K562 (cell line): ENCODE results near the gene ELMO1. TPM values are rescaled to one million over a fixed set of nuclear protein-coding genes. Genes with fewer than 3 reads are reported as not detected.

Experiments used
- ATAC-seq: fragments of 200-7000 bp; cut with Tn5 transposase; 3 replicates; pipeline ENCODE4 v1.9.1; 2020; ENCODE audit warnings: moderate library complexity
- BruUV-seq: library from RNA; stranded (reverse); fragments of 400-500 nt; replicated peaks from 2 replicates; lab custom pipeline; 2021; lab: Mats Ljungman, UMichigan
- CTCF ChIA-PET: fragments of 300-600 bp; formaldehyde crosslinking; extraction: SDS; loops from one replicate; lab custom pipeline; 2021; ENCODE audit warnings: low intra/inter-chr PET ratio; lab: Yijun Ruan, JAX
- POLR2A ChIA-PET: fragments of 300-600, 350-650 bp; sonication (Branson Sonifier 250); formaldehyde crosslinking; extraction: SDS; loops from one replicate; lab custom pipeline; 2021; ENCODE audit warnings: antibody characterized with exemption, inconsistent platforms; lab: Yijun Ruan, JAX
- DNase-seq, 4 experiments: peaks; one replicate each; pipeline versions ENCODE4 v3.0.0 to v3.0.0-alpha.2; 2011 to 2018; ENCODE audit warnings: low spot score in 3 of 4, mixed read lengths in 3 of 4; ENCODE audit errors: extremely low read depth in 1 of 4
- FAIRE-seq: peaks from 2 replicates; lab custom pipeline; 2011; peaks lifted over from hg19 to GRCh38; lab: Jason Lieb, UNC
- H2AFZ ChIP-seq: 2 replicates; pipeline ENCODE4 v1.6.0; 2011; ENCODE audit warnings: low read depth, low read length, control low read depth, inconsistent platforms
- H3K27ac ChIP-seq: fragments of 200-600 bp; 3 replicates; pipeline ENCODE4 v1.8.0; 2011; ENCODE audit warnings: low read depth, mild to moderate bottlenecking, control low read depth, inconsistent platforms, low read length, moderate library complexity, mixed read lengths; ENCODE audit errors: extremely low read depth
- H3K27me3 ChIP-seq, 2 experiments: fragments of 300-600 bp in 1 of 2; 2 replicates in 1 of 2; 3 replicates in 1 of 2; pipeline versions ENCODE4 v1.6.0 to v1.8.0; 2011; ENCODE audit warnings: inconsistent platforms in 2 of 2, low read length in 2 of 2, mild to moderate bottlenecking in 1 of 2, mixed read lengths in 1 of 2, moderate library complexity in 1 of 2; ENCODE audit not compliant: control insufficient read depth in 2 of 2, insufficient read depth in 2 of 2
- H3K36me3 ChIP-seq: fragments of 300-600 bp; 3 replicates; pipeline ENCODE4 v1.8.0; 2011; ENCODE audit warnings: mild to moderate bottlenecking, low read length, inconsistent platforms; ENCODE audit not compliant: control insufficient read depth, insufficient read depth
- H3K4me1 ChIP-seq, 2 experiments: fragments of 200-600 bp in 1 of 2; replicated peaks in 1 of 2; 2 replicates in 1 of 2; 3 replicates in 1 of 2; pipeline versions ENCODE4 v1.5.1 to v1.8.0; 2011; ENCODE audit warnings: inconsistent platforms in 2 of 2, low read length in 2 of 2, mild to moderate bottlenecking in 1 of 2, mixed read lengths in 1 of 2, moderate library complexity in 1 of 2; ENCODE audit not compliant: control insufficient read depth in 2 of 2, insufficient read depth in 2 of 2
- H3K4me2 ChIP-seq: 2 replicates; pipeline ENCODE4 v1.6.1; 2011; ENCODE audit warnings: low read length, control low read depth, inconsistent platforms, mixed read lengths; ENCODE audit not compliant: insufficient read depth
- H3K4me3 ChIP-seq: fragments of 200-600 bp; sonication (generic), shearing (Covaris generic); 2 replicates; pipeline ENCODE4 v1.5.1; 2016; ENCODE audit warnings: control low read depth, inconsistent platforms
- H3K79me2 ChIP-seq: fragments of 200-600 bp; 3 replicates; pipeline ENCODE4 v1.8.0; 2011; ENCODE audit warnings: low read length, inconsistent platforms; ENCODE audit not compliant: control insufficient read depth, insufficient read depth
- H3K9ac ChIP-seq, 2 experiments: 2 replicates each; pipeline versions ENCODE4 v1.6.0 to v1.6.1; 2011; ENCODE audit warnings: low read depth in 2 of 2, low read length in 2 of 2, control low read depth in 1 of 2, inconsistent platforms in 1 of 2, mild to moderate bottlenecking in 1 of 2, mixed read lengths in 1 of 2; ENCODE audit not compliant: insufficient read depth in 1 of 2
- H3K9me1 ChIP-seq: one replicate; pipeline ENCODE4 v1.6.0; 2011; ENCODE audit warnings: inconsistent platforms, mild to moderate bottlenecking, low read length, moderate library complexity; ENCODE audit not compliant: control insufficient read depth, insufficient read depth
- H3K9me3 ChIP-seq: replicated peaks from 2 replicates; pipeline ENCODE4 v1.5.1; 2011; ENCODE audit warnings: low read depth, low read length, inconsistent platforms; ENCODE audit not compliant: control insufficient read depth, insufficient read depth
- H4K20me1 ChIP-seq: replicated peaks from 2 replicates; pipeline ENCODE4 v1.6.1; 2011; ENCODE audit warnings: low read length, inconsistent platforms, mixed read lengths; ENCODE audit not compliant: control insufficient read depth, insufficient read depth
- ARHGAP35 ChIP-seq: fragments of 450-650 bp; IDR thresholded peaks from 2 replicates; pipeline ENCODE4 v1.6.1; 2018; ENCODE audit not compliant: partially characterized antibody
- CCAR2 ChIP-seq: fragments of 200-400 bp; formaldehyde crosslinking; IDR thresholded peaks from 2 replicates; pipeline ENCODE4 v1.6.1; 2017; ENCODE audit warnings: mild to moderate bottlenecking, low read depth, low read length
- E2F1 ChIP-seq: sonication (generic); formaldehyde crosslinking; IDR thresholded peaks from 2 replicates; pipeline ENCODE4 v1.8.1; 2023; ENCODE audit warnings: mild to moderate bottlenecking, missing genetic modification reagents, moderate library complexity
- GATAD2A ChIP-seq: fragments of 450-650 bp; IDR thresholded peaks from 2 replicates; pipeline ENCODE4 v1.6.1; 2017
- MAZ ChIP-seq, 2 experiments: fragments of 450-650 bp in 1 of 2; sonication (generic) in 1 of 2; formaldehyde crosslinking; IDR thresholded peaks in 1 of 2; conservative IDR thresholded peaks in 1 of 2; 2 replicates each; pipeline versions ENCODE4 v1.4.0 to v1.5.0; 2020; ENCODE audit warnings: mild to moderate bottlenecking in 1 of 2, missing genetic modification reagents in 1 of 2
- MED1 ChIP-seq: sonication (generic); formaldehyde crosslinking; IDR thresholded peaks from 2 replicates; pipeline ENCODE4 v1.8.1; 2023; ENCODE audit warnings: missing genetic modification reagents, borderline replicate concordance
- MYBL2 ChIP-seq, 2 experiments: fragments of 450-650 bp in 1 of 2; sonication (generic) in 1 of 2; formaldehyde crosslinking in 1 of 2; IDR thresholded peaks; 2 replicates each; pipeline versions ENCODE4 v1.6.1 to v1.8.1; 2017 to 2022; ENCODE audit warnings: borderline replicate concordance in 1 of 2, inconsistent platforms in 1 of 2, low read depth in 1 of 2, mild to moderate bottlenecking in 1 of 2, missing genetic modification reagents in 1 of 2, moderate library complexity in 1 of 2
- NELFE ChIP-seq: IDR thresholded peaks from 2 replicates; pipeline ENCODE4 v1.6.1; 2011; ENCODE audit warnings: mild to moderate bottlenecking; ENCODE audit not compliant: insufficient read depth, insufficient read length
- NFIX ChIP-seq: fragments of 250-450 bp; sonication (Bioruptor Pico); IDR thresholded peaks from 2 replicates; pipeline ENCODE4 v1.4.0; 2020; ENCODE audit warnings: low read depth, mild to moderate bottlenecking, moderate library complexity
- RBM15 ChIP-seq: fragments of 200-400 bp; formaldehyde crosslinking; IDR thresholded peaks from 2 replicates; pipeline ENCODE4 v1.6.1; 2018; ENCODE audit warnings: mild to moderate bottlenecking, low read length, moderate library complexity; ENCODE audit not compliant: insufficient read depth
- SMARCC2 ChIP-seq: fragments of 450-650 bp; IDR thresholded peaks from 2 replicates; pipeline ENCODE4 v1.6.1; 2017; ENCODE audit warnings: antibody characterized with exemption, moderate library complexity, mild to moderate bottlenecking, low read depth
- ZBTB34 ChIP-seq: fragments of 250-450 bp; sonication (Bioruptor Pico); IDR thresholded peaks from 2 replicates; pipeline ENCODE4 v1.8.0; 2021; ENCODE audit warnings: mild to moderate bottlenecking, moderate library complexity
- ZKSCAN8 ChIP-seq: fragments of 200-800 bp; sonication (Bioruptor generic); IDR thresholded peaks from 2 replicates; pipeline ENCODE4 v1.6.1; 2016; ENCODE audit warnings: missing genetic modification characterization, missing compliant biosample characterization
- ZNF133 ChIP-seq: fragments of 250-450 bp; sonication (Bioruptor Pico); IDR thresholded peaks from 2 replicates; pipeline ENCODE4 v1.4.0; 2020; ENCODE audit warnings: mild to moderate bottlenecking
- ZNF282 ChIP-seq: sonication (generic); formaldehyde crosslinking; IDR thresholded peaks from 2 replicates; pipeline ENCODE4 v1.8.1; 2023; ENCODE audit warnings: missing genetic modification reagents
- WGBS: fragments of 100-300 bp; shearing (Covaris generic); methylation state at CpG from one replicate; pipeline ENCODE4 v1.1.6; 2016; ENCODE audit warnings: low coverage, mixed read lengths; ENCODE audit not compliant: insufficient coverage; ENCODE audit errors: missing lambda C conversion rate; 5-methylcytosine and 5-hydroxymethylcytosine counted together
- in situ Hi-C: fragments of 300-500 bp; cut with MboI; formaldehyde crosslinking; loops from 4 replicates; pipeline ENCODE4 v1.15.0; 2018; ENCODE audit warnings: inconsistent platforms, mixed read lengths
- intact Hi-C: fragments of 100-400 bp; cut with micrococcal nuclease; formaldehyde crosslinking; loops from 2 replicates; pipeline ENCODE4 v1.14.2; 2022
- polyA plus RNA-seq, 8 experiments: library from polyadenylated mRNA; depleted of rRNA in 4 of 8; stranded (reverse) in 5 of 8; unstranded in 3 of 8; fragments of >200 nt; fragmentation: Nextera tagmentation in 2 of 8; fragmentation: Illumina TruSeq in 1 of 8; extraction: Ambion mirVana in 2 of 8; extraction: Trizol in 1 of 8; gene quantifications; 2 replicates each; pipeline versions ENCODE4 v1.2.1 to v1.2.3, GENCODE V29; 2011 to 2014; ENCODE audit warnings: inconsistent platforms in 1 of 8, missing spikeins in 1 of 8
- total RNA-seq, 7 experiments: library from RNA; depleted of rRNA in 6 of 7; stranded (reverse); fragments of >200 nt in 6 of 7; fragmentation: Illumina TruSeq in 2 of 7; extraction: Trizol in 2 of 7; gene quantifications; 2 replicates each; pipeline versions ENCODE4 v1.2.1 to v1.2.3, GENCODE V29; 2011 to 2021; ENCODE audit warnings: low replicate concordance in 1 of 7

Gene ELMO1
- total and polyA plus RNA-seq, 9 of the 15 experiments (the other 6 are each of a cell fraction or from before 2014, with no cell fraction given), result 0.36 to 7.2 (median 3.6) TPM

GRCh38 chr7:37482953-37483352 lies 34.3 kb upstream of the ELMO1 start (continued):
- TF ChIP-seq SMARCC2 (no peak), MYBL2 (IDR thresholded peaks at IDR 0.05; ENCODE audit: low read depth) (no peak), MYBL2 (CRISPR knock-in tag; IDR thresholded peaks at IDR 0.05; ENCODE audit: borderline replicate concordance) (no peak)

- H3K79me2 ChIP-seq, result no peaks in the 10 kb centered on the region
- DNase-seq (no peak), FAIRE-seq (no peak), ATAC-seq (no peak)
- H3K27ac ChIP-seq, result no peak overlapping the region
- ChIA-PET POLR2A (no interaction called here), CTCF (no interaction called here)
- intact Hi-C loops, result no loop called here
- TF ChIP-seq ZKSCAN8 (CRISPR knock-in tag) (no peak), NFIX (no peak), NELFE (no peak), GATAD2A (no peak), ZBTB34 (CRISPR knock-in tag) (no peak), E2F1 (no peak), MAZ (CRISPR knock-in tag; conservative IDR thresholded peaks at IDR 0.05 in 1 of 2, IDR thresholded peaks at IDR 0.05 in 1 of 2) (no peak), RBM15 (no peak), ARHGAP35 (no peak), MED1 (no peak), ZNF133 (CRISPR knock-in tag) (no peak), CCAR2 (no peak), ZNF282 (CRISPR knock-in tag) (no peak)
- no TSS peak for BruUV-seq
- H3K9ac ChIP-seq, result no peak overlapping the region
- H3K4me1 ChIP-seq, result no peaks in the 10 kb centered on the region
- H3K4me3 ChIP-seq, result no peak overlapping the region
- H3K36me3 ChIP-seq, result no peaks in the 10 kb centered on the region
- H3K9me1 ChIP-seq, result no peaks in the 10 kb centered on the region
- in situ Hi-C loops, result no loop called here
- H4K20me1 ChIP-seq, result no peaks in the 10 kb centered on the region
- no peaks in the 10 kb centered on the region for H3K27me3 ChIP-seq
- no peak overlapping the region for H2AFZ ChIP-seq
- no peak overlapping the region for H3K4me2 ChIP-seq
- no peaks in the 10 kb centered on the region for H3K9me3 ChIP-seq
- WGBS, result 0% methylated on average over 1 of the region's 1 CpG
These were observed 33.8 kb upstream of the ELMO1 start for GRCh38 chr7:37482505-37482904.
